GM18505 (cell line): ENCODE data around the gene SLC22A12.
"Not testable (repeated sequence)": the region's sequence is repeated elsewhere in the genome, so short reads cannot be mapped to it uniquely, and the experiment has no call there.

Experiments
- ATAC-seq: cut with Tn5 transposase; IDR thresholded peaks from one replicate; pipeline ENCODE4 v1.9.1; 2021; ENCODE audit not compliant: unreplicated experiment
- POLR2A ChIP-seq: IDR thresholded peaks from 4 replicates; pipeline ENCODE4 v1.6.1; 2011; ENCODE audit warnings: borderline replicate concordance; ENCODE audit not compliant: insufficient read depth, insufficient read length; ENCODE audit errors: extremely low read depth

The SLC22A12 gene

DNA sequence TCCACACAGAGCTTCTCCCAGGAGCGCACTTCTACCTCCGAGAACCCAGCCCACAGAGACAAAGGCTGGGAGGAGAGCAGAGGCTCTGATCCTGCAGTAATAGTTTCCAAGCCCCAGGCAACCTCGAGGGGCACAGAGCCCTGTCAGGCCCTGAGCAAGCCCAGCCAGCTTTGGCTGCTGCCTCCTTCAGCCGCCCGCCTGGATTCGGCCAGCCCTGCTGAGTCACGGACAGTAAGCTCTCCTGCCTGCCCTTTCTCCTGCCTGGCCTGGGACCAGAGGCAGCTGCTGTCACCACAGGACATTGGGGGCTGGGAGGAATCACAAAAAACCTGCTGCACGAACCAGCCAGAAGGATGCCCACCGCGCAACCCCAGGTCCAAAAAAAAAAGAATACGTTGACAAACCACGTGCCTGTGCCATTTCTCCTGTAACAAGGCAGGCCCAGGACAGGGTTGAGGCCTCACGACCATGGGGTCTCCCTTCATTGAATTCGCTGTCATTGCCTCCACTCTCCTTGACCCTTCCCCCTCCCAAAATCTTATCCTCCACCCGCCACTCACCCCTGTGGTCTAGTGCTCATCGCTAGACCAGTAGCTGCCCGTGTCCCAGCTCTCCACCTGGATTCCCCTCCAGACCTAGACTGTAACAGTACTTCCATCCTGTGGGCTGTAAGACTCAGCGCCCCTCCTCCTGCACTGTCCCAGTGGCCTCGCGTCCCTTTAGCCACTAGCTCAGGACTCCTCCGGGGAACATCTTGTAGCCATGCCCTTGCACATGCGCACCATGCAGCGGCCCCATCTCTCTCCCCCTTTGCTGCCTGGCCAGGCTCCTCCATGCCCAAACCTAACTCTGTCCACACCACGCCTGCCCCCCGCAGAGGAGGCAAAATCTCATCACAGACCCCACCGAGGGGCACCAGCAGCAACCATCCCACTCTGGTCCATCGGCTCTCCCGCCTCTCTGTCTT is 7.4 kb upstream of the SLC22A12 start:
- no peak for ATAC-seq
- no peak for TF ChIP-seq POLR2A

DNA sequence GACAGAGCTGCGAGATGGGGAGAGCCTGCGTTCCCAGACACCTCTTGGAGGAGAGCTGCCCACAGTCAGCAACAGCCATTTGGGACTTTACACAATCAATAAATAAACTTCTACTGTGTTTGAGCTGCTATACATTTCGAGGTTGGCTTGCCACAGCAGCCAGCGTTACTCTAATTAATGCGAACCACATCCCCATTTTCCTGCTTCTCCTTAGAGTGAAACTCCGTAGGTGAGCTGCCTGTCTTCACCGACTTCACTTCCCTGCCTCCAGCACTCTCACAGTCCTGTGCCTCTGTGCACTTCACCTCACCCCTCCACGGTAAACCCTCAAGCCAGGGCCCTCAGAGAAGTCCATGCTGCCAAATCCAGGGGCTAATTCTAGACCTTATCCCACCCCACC is 5.9 kb upstream of the SLC22A12 start:
- ATAC-seq = no peak
- no peak for TF ChIP-seq POLR2A

DNA sequence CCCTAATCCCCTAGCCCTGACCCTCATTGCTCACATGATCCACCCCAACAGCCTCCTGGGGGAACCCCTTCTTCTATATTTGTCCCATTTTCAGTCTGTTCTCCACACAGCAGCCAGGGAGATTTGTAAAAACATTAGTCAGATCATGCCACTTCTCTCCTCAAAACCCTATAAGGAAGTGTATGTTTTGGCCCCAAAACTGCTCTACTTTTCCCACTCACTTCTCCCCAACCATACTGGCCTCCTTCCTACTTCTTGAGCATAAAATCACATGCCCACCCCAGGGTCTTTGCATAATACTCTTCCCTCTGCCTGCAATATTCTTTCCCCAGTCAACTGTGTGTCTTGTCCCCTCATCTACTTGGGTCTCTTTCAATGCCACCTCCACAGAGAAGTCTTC is 4.7 kb upstream of the SLC22A12 start:
- no peak for TF ChIP-seq POLR2A

DNA sequence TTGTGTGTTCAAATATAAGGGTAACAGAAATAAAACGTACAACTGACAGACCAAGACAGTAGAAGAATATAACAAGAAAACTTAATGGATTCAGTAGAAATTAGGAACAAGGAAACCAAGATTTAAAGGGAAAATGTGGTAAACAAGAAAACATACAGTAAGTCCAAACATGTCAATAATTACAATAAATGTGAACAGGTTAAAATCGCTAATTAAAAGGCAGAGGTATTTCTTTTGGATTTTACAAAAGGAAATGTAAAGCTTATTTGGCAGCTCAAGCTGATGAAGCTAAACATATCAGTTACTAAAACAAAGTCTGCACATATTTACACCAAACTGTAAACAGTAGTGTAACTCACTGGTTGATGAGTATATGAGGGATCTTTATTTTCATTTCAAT is 2.3 kb upstream of the SLC22A12 start:
- no peak for TF ChIP-seq POLR2A
- no peak for ATAC-seq

More for the DNA sequence above, 4.7 kb upstream of the SLC22A12 start:
- no peak for ATAC-seq

DNA sequence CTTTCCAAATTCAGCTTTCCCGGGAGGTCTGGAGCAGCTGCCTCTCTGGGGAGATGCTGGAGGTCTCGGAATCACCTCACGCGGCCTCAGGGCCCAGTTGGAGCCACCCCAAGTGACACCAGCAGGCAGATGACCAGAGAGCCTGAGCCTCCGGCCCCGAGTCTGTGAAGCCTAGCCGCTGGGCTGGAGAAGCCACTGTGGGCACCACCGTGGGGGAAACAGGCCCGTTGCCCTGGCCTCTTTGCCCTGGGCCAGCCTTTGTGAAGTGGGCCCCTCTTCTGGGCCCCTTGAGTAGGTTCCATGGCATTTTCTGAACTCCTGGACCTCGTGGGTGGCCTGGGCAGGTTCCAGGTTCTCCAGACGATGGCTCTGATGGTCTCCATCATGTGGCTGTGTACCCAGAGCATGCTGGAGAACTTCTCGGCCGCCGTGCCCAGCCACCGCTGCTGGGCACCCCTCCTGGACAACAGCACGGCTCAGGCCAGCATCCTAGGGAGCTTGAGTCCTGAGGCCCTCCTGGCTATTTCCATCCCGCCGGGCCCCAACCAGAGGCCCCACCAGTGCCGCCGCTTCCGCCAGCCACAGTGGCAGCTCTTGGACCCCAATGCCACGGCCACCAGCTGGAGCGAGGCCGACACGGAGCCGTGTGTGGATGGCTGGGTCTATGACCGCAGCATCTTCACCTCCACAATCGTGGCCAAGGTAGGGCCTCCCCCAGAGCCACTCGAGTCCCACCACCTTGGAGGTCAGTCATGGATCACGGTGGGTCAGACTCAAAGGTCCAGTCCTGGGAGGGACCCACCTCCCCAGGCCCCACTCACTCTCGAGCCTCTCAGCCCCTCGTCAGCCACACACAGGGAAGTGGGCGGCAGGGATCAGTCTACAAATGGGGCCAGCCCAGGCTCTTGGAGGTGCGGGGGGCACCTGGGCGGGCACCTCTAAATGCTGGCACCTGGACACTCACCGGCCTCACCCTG is 525 bp downstream of the SLC22A12 start:
- ATAC-seq = no peak
- TF ChIP-seq POLR2A = no peak

DNA sequence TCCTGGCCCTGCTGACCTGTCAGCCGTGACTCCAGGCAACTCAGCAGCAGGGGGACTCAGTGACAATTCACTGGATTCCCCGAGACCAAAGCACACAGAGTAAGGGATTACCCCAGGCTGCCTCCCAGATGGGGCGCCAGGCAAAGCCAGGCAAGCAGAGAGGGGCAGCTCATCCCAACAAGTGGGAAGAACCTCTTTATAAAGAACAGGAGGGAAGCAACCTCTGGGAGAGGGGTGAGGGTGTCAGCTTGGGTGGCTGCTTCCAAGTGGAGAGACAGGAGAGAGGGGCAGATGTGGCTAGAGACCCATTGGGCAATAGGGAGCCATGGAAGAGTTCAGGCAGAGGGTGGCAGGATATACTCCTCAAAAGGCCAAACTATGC is 1.2 kb downstream of the SLC22A12 start:
- TF ChIP-seq POLR2A = no peak
- no peak for ATAC-seq

DNA sequence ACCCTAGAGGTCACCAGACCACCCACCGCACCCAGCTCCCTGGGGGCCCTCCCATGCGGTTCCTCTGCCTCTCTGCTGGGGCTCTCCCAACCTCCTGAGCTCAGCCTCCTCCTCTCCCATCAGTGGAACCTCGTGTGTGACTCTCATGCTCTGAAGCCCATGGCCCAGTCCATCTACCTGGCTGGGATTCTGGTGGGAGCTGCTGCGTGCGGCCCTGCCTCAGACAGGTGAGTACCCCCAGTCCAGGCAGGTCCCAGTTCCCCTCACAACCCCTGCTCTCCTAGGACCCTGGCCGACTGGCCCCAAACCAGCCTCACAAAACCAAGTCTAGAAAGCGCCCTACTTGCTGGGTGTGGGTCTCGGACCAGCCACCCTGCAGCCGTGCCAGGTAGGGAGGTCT is 1.6 kb downstream of the SLC22A12 start:
- ATAC-seq = no peak

DNA sequence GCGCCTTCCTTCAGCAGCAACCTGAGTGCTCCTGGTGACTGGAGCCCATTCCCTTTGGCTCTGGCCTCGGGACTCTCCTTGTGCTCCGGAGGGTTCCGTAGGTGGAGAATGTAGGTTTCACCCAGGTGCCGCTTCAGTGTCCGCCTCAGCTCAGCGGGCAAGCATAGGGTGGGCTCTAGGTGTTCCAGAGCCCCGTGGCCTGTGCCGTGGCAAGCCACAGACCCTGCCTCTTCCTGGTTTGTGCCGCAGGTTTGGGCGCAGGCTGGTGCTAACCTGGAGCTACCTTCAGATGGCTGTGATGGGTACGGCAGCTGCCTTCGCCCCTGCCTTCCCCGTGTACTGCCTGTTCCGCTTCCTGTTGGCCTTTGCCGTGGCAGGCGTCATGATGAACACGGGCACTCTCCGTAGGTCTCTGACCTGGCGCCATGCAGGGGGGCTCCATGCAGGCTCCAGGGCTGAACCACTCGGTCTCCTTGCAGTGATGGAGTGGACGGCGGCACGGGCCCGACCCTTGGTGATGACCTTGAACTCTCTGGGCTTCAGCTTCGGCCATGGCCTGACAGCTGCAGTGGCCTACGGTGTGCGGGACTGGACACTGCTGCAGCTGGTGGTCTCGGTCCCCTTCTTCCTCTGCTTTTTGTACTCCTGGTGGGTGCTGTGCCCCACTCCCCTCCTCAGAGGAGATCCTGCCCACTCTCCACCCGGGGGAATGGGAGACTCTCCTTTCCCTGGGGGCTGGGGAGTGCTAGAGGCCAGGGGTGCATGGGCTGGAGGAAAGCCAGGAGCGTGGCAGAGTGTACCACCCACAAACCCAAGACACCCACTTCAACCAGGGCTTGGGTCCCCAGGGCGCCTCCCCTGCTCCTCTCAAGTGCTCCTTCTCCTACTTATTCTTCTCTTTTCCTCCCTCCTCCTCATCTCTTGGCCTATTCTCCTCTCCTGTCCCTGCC is 2.4 kb downstream of the SLC22A12 start:
- ATAC-seq = no peak
- TF ChIP-seq POLR2A = no peak

More for the DNA sequence above, 1.6 kb downstream of the SLC22A12 start:
- TF ChIP-seq POLR2A = no peak

DNA sequence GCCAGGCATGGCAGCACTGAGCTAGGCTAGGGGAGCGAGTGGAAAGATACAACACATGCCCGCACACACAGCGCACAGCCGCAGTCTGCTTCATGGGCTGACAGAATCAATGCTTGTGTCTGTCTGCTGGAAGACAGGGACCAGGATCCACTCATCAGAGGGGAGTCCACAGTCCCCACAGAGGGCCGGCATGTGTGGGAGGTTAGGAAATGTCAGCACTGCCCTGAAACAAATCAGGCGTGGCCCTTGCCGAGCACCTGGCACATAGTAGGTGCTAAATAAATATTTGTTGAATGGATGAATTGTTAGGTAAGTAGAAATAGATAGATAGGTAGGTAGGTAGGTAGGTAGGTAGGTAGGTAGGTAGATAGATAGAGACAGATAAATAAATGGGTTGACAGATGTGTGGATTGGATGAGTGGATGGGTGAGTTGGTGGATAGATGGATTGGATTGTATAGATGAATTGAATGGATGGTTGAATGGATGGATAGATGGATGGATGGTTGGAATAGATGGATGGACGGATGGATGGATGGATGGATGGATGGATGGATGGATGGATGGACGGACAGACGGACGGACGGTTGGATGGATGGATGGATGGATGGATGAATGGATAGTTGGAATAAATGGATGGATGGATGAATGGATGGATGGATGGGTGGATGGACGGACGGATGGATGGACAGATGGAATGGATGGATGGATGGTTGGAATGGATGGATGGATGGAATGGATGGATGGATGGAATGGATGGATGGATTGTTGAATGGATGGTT is 3.3 kb downstream of the SLC22A12 start:
- no peak for ATAC-seq
- TF ChIP-seq POLR2A = no peak

DNA sequence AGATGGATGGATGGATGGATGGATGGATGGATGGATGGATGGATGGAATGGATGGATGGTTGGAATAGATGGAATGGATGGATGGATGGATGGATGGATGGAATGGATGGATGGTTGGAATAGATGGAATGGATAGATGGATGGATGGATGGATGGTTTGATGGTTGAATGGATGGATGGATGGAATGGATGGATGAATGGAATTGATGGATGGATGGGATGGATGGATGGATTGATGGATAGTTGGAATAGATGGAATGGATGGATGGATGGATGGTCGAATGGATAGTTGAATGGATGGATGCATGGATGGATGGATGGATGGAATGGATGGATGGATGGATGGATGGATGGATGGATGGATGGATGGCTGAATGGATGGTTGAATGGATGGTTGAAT is 4.9 kb downstream of the SLC22A12 start:
- ATAC-seq = not testable (repeated sequence)

DNA sequence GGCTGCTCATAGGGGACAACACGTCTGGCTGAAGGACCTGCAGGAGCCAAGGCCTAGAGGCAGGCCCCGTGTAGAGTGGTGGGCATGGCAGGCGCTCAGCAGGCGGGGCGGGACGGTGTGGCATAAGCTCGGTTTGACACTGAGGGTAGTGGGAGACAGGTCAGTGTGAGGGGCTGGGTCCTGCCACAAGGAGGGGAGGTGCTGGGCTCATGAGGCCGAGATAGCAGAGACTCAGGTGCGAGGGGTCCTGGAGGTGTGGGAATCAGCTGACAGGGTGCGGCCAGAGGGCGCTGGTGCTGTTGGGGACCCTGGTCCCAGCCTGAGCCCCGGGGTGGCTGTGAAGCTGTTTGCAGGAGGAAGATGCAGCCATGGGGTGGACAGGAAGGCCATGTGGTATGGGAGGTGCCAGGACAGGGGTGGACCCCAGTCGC is 6.7 kb downstream of the SLC22A12 start:
- ATAC-seq = no peak
- TF ChIP-seq POLR2A = no peak
